Dermis microvascular lymphatic vessel endothelial cell (primary cell): ENCODE measurements around the gene RGS6. TPM values are rescaled to one million over a fixed set of nuclear protein-coding genes. Genes with fewer than 3 reads are reported as not detected.

Experiments used
- DNase-seq, 2 donors: peaks; one replicate each; pipeline versions ENCODE4 v3.0.0 to v3.0.0-alpha.2; 2010; ENCODE audit warnings: low read depth in 2 of 2
- total RNA-seq: library from RNA; depleted of rRNA; stranded (reverse); fragments of >200 nt; gene quantifications from 2 replicates; pipeline ENCODE4 v1.2.1, GENCODE V29; 2014

The RGS6 gene
- total RNA-seq, 1 donor from 2014 or later, result not detected

GRCh38 chr14:71947947-71948500 is 15.8 kb downstream of the RGS6 start:
- DNase-seq, result no peak

GRCh38 chr14:71952381-71953363 is 20.4 kb downstream of the RGS6 start:
- DNase-seq, result no peak

- no peak for DNase-seq
Observed at GRCh38 chr14:71956920-71957563, 24.8 kb downstream of the RGS6 start.

GRCh38 chr14:71959055-71959454 is 26.8 kb downstream of the RGS6 start:
- DNase-seq, result peak in 1 of 2 donors; percentile 1

GRCh38 chr14:71960494-71961353 is 28.5 kb downstream of the RGS6 start:
- no peak for DNase-seq

GRCh38 chr14:71961972-71962371 is 29.7 kb downstream of the RGS6 start:
- no peak for DNase-seq

GRCh38 chr14:71964716-71965115 is 32.5 kb downstream of the RGS6 start:
- DNase-seq, result no peak

- no peak for DNase-seq
Observed at GRCh38 chr14:71966528-71966927, 34.3 kb downstream of the RGS6 start.

GRCh38 chr14:71967704-71968103 is 35.5 kb downstream of the RGS6 start:
- DNase-seq, result no peak

GRCh38 chr14:71970272-71970671 is 38.0 kb downstream of the RGS6 start:
- DNase-seq, result no peak

- no peak for DNase-seq
Observed at GRCh38 chr14:71985538-71986189, 53.4 kb downstream of the RGS6 start.

GRCh38 chr14:71988476-71988875 is 56.2 kb downstream of the RGS6 start:
- no peak for DNase-seq

GRCh38 chr14:71988939-71989338 is 56.7 kb downstream of the RGS6 start:
- DNase-seq, result no peak

GRCh38 chr14:71994416-71994815 is 62.2 kb downstream of the RGS6 start:
- DNase-seq, result no peak

- no peak for DNase-seq
Observed at GRCh38 chr14:71995741-71996140, 63.5 kb downstream of the RGS6 start.

GRCh38 chr14:71996610-71997009 is 64.4 kb downstream of the RGS6 start:
- DNase-seq, result no peak

GRCh38 chr14:72000907-72001306 is 68.7 kb downstream of the RGS6 start:
- no peak for DNase-seq

- no peak for DNase-seq
Observed at GRCh38 chr14:72002731-72003130, 70.5 kb downstream of the RGS6 start.

- no peak for DNase-seq
Observed at GRCh38 chr14:72008666-72009065, 76.4 kb downstream of the RGS6 start.

GRCh38 chr14:72010474-72010873 is 78.2 kb downstream of the RGS6 start:
- DNase-seq, result no peak
